Measurements from ENCODE around the gene ELF5. TPM values are rescaled to one million over a fixed set of nuclear protein-coding genes. Genes with fewer than 3 reads are reported as not detected.

Gene ELF5
- total RNA-seq, 1 experiment from 2014 or later, result not detected

- DNase-seq (ENCODE audit: low read depth, low spot score), result no peak
Measured at GRCh38 chr11:34444428-34444827, 69.2 kb downstream of the ELF5 start.

GRCh38 chr11:34443136-34443535 lies 70.5 kb downstream of the ELF5 start:
- no peak for DNase-seq (ENCODE audit: low read depth, low spot score)
- in situ Hi-C loops (cut with HindIII; ENCODE audit: low pct_unique_long_range_greater_than_20kb, low sequenced_read_pairs), result no loop called here

More at GRCh38 chr11:34444428-34444827, 69.2 kb downstream of the ELF5 start:
- in situ Hi-C loops (cut with HindIII; ENCODE audit: low pct_unique_long_range_greater_than_20kb, low sequenced_read_pairs), result no loop called here

GRCh38 chr11:34441814-34442213 lies 71.8 kb downstream of the ELF5 start:
- DNase-seq (ENCODE audit: low read depth, low spot score), result no peak
- in situ Hi-C loops (cut with HindIII; ENCODE audit: low pct_unique_long_range_greater_than_20kb, low sequenced_read_pairs), result no loop called here

- DNase-seq (ENCODE audit: low read depth, low spot score), result no peak
- in situ Hi-C loops (cut with HindIII; ENCODE audit: low pct_unique_long_range_greater_than_20kb, low sequenced_read_pairs), result no loop called here
Measured at GRCh38 chr11:34439610-34440198, 73.9 kb downstream of the ELF5 start.

- peak; percentile 97 for DNase-seq (ENCODE audit: low read depth, low spot score)
- in situ Hi-C loops (cut with HindIII; ENCODE audit: low pct_unique_long_range_greater_than_20kb, low sequenced_read_pairs), result no loop called here
Measured at GRCh38 chr11:34438529-34439507, 74.8 kb downstream of the ELF5 start, which contains the start of gene CAT. Gene CAT, plus strand, starts transcription at chr11:34438934. Its CDS starts 80 bp downstream, at chr11:34439014.

GRCh38 chr11:34437224-34438125 lies 76.1 kb downstream of the ELF5 start:
- in situ Hi-C loops (cut with HindIII; ENCODE audit: low pct_unique_long_range_greater_than_20kb, low sequenced_read_pairs), result no loop called here
- no peak for DNase-seq (ENCODE audit: low read depth, low spot score)

- in situ Hi-C loops (cut with HindIII; ENCODE audit: low pct_unique_long_range_greater_than_20kb, low sequenced_read_pairs), result no loop called here
- DNase-seq (ENCODE audit: low read depth, low spot score), result no peak
Measured at GRCh38 chr11:34433899-34434298, 79.7 kb downstream of the ELF5 start.

- in situ Hi-C loops (cut with HindIII; ENCODE audit: low pct_unique_long_range_greater_than_20kb, low sequenced_read_pairs), result no loop called here
- DNase-seq (ENCODE audit: low read depth, low spot score), result no peak
Measured at GRCh38 chr11:34432822-34433221, 80.8 kb downstream of the ELF5 start.

GRCh38 chr11:34431979-34432378 lies 81.6 kb downstream of the ELF5 start:
- in situ Hi-C loops (cut with HindIII; ENCODE audit: low pct_unique_long_range_greater_than_20kb, low sequenced_read_pairs), result no loop called here
- DNase-seq (ENCODE audit: low read depth, low spot score), result no peak

Other genes starting within 250 kb of the ELF5 start
- 3.3 and 4.2 TPM in 2 replicates for gene ABTB2, start 155.8 kb downstream of the ELF5 start, total RNA-seq (2014; rRNA removed; shearing (Covaris generic))
- 101 and 105 TPM in 2 replicates for gene CAT, start 74.9 kb downstream of the ELF5 start, total RNA-seq (2014; rRNA removed; shearing (Covaris generic))
- gene EHF, start 107.3 kb upstream of the ELF5 start, total RNA-seq (2014; rRNA removed; shearing (Covaris generic)), result 0.13 and 0.16 TPM in 2 replicates

Data from SK-MEL-5 (cell line).